Right kidney (tissue), 1 donor: Measurements from ENCODE around the gene JAML.

Source experiments
- DNase-seq: peaks from one replicate; pipeline ENCODE4 v3.0.0-alpha.2; 2016

JAML gene

DNA sequence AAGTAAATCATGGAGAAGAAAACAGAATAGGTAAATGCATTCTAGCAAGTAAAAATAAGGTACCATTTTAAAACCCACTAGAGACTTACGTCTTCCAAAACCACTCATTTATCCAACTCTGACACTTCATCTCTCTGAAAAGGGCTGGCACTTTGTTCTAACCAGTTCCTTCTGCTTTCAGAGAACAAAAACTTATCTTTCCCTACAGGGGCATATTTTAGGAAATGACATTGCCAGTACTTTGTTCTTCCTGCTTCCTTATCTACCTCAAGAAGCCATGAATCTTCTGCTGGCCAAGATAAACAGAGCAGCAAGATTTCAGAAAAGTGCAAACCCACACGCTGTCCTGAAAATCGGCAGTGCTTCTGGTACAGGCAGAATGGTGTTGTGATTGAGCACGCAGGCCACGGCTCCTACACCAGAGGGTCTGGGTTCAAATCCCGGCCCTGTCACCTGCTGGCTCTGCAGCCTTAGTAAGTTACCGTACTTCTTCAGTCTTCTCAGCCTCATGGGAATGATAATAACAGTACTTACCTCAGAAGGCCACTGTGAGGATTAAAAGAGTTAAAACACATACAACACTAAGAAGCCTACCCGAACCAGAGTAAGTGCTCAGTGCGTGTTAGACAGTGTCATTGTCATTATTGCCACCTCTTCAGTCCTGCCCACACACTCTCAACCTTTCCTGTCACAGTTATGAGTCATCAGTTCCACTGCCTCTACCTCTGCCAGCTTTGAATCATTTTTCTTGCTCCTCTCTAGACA lies 16.4 kb upstream of the JAML start:
- DNase-seq: no peak

DNA sequence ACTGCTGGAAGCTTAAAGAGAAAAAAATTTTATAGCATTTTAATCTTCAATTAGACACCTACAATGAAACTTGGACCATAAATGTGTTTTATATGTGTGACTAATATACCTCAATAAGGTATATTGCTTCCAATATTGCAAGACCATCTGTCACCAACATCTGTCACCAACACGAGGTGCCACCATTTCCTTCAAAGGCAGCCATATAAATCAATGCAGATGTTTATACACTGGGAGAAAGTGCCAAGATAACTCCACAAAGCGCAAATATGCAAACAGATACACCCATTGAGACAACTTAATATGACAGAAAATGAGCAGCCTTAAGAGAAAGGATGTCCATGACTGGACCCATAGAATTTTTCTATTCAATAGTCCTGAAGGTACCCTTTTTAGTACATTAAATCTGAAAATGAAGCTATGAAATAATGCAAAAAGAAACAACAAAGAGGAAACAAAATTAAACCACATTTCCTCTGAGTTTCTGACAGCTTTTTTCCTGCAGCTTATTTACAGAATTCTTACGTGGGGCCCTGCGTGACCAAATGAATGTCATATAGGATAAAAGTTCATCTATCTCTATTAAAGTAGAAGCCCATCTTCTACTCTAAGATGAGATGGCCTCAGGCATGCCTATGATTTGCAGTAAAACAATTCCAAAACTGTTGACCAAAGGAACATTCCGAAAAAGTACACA lies 14.8 kb upstream of the JAML start:
- no peak for DNase-seq

- no peak for DNase-seq
Observed at GRCh38 chr11:118238929-118239328, 14.1 kb upstream of the JAML start.

DNA sequence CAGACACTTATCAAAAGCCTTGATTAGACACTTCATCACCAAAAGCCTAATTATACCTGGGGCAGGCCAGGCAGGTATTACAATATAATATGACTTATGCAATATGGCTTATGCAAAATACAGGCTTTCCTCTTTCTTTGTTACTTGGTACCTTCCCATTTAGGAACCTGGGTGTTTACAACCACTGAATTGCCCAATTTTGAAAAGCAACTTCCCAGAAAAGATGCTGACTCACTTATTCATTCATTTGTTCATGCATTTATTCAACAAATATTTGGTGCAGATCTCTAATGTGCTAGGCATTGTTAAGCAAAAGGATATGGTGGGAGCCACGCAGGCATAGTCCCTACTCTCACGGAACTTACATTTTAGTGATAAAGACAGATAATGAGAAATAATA lies 13.6 kb upstream of the JAML start:
- DNase-seq: no peak

DNA sequence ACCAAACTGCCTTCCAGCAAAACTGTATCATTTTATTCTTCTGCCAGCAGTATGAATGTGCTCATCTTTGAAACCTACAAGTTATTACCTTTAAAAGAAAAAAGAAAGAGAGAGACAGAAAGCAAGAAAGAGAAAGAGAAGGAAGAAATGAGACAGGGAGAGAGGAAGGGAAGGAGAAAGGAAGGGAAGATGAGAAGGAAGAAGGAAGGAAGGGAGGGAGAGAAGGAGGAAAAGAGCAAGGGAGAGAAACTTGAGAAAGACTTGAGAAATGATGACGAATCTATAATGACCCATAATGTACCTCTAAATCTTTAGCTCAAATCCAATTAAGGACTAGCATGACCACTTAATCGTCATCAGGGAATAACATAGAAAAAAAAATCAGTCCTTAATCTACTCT lies 11.4 kb upstream of the JAML start:
- DNase-seq: no peak

- no peak for DNase-seq
Observed at GRCh38 chr11:118234833-118235232, 10.0 kb upstream of the JAML start.

DNA sequence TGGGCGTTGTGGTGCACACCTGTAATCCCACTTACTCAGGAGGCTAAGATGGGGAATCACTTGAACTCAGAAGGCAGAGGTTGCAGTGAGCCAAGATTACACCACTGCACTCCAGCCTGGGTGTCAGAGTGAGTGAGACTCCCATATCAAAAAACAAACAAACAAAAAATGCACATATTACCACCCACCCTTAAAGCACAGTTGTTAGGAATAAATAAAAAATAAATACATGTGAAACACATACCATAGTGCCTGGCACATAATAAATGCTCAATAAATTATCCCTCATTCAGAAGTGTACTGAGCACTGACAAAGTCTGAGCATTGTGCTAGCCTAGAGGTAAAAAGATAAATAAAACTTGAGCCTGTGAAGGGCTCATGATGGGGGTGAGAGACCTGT lies 9.0 kb upstream of the JAML start:
- no peak for DNase-seq

DNA sequence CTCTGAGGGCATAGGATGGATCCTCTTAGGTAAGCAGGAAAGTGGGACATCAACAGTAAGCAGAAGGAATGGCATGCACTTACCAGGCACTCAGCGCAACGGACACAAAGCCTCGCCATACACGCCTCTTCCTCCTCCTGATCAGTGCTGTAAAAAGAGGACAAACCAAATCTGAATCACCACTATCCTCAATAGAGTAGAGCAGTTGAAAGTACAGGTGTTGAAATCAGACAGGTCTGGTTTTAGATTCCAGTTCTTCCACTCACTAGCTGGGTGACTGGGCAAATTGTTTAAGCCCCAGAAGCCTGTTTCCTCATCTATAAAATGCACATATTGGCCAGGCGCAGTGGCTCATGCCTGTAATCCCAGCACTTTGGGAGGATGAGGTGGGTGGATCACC lies 8.6 kb upstream of the JAML start:
- DNase-seq: no peak

DNA sequence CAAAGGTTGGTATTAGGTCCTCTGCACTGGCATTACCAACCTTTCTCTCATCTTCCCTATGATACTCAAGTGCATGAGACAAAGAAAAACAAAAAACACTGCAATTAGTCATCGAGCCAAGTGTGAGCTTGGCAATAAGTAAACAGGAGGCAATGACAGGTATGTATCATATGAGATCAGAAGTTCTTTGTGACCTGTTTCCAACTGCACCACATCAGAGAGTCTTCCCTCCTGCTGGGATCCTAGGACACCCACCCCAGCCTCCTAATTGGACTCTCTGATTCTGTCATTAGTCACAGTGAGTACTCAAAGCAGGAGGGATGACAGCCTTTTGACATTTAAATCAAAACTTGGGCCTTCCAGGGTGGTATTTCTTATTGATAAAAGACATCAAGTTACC lies 7.8 kb upstream of the JAML start:
- no peak for DNase-seq

- no peak for DNase-seq
Observed at GRCh38 chr11:118231461-118231860, 6.7 kb upstream of the JAML start.

DNA sequence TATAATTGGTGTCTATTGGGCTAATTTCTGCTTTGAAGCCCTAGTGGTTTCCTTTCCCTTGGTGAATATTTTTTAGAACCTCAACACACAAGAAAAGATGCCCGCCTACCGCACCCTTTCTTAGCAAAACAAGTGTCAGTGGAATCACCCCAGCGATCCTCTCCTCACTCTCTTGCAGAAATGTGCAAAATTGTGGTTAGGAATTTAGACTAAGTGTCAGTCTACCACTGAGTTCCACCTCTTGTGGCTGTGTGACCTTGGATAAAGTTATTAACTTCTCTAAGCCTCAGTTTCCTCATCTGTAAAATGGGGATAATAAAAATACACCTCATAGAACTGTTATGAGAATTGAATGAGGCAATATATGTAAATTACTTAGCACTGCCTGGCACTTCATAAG lies 5.3 kb upstream of the JAML start:
- no peak for DNase-seq

DNA sequence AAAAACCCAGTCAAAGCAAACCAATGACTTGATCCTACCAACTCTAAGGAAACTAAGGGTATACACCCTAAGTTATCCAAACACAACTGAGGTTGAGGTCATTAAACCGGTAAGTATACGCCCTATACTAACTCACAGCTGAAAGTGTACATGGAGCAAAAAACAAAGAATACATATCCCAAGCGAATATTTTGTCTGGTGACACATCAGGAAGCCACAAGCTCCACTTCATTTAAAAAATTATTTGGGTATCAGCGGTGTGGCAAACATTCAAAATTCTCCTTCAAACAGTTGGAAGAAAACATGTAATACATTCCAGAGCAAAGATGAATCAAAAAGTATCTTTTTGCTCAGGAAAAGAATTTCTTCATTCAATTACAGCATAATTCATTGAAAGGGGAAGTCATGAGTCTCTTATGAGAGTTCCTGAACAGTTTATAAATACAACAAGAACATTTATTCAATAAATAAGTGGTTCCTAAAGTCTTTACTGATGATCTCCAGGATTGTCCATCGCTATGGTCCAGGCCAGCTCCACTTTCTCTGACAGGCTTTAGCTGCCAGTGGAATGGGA lies 4.5 kb upstream of the JAML start:
- no peak for DNase-seq

DNA sequence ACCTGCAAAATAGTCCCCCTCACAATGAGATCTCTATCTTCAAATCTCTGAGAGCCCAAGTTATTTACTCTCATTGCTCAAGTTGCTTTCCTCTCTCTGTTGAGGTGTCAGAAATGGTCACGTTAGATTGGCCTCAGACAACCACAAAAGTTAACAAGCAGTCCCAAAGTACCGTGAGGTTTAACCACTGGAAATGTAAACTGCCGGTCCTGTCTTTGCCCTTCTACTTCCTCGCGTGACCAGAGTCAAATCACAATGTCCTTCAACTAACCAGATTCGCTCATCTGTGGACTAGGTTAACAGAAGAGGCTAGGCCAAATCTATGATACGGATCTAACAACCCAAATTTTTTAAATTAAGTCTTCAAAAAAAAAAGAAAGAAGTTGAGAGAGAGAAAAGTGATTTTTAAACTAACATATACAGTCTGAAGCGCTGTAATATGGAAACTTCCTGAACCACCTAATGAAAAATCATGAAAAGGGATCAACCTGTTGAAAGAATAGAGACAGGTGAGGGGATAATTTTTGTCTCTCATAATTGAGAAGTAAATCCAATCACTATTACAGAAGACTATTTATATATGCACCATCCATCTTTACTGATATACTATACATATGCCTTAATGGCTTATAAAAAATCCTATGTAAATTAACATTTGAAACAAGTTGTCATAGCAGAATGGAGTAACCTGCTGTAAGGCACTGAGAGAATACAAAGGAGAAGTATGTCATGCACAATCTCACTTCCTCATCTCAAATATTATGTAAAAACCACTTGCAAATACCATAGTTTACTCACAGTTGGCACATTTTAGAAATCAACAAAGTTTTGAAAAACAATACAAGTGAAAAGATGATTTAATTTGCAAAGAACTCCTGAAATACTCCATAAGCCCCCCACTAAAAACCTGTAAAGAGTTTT lies 3.3 kb upstream of the JAML start:
- no peak for DNase-seq

- no peak for DNase-seq
Observed at GRCh38 chr11:118226781-118227180, 2.0 kb upstream of the JAML start.

DNA sequence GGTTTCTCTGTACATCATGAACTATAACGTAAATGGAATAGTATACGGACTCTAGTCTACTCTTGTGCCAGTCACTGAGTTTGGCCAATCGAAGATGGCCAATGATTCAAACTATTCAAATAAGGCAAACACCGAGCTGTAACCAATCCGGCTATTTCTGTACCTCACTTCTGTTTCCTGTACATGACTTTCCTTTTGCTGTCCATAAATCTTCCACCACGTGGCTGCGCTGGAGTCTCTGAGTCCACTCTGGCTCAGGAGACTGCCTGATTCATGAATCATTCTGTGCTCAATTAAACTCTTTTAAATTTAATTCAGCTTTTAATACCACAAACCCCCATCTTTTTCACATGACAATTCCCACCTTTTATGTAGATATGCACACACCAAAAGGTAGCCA lies 1.5 kb upstream of the JAML start:
- DNase-seq: no peak

DNA sequence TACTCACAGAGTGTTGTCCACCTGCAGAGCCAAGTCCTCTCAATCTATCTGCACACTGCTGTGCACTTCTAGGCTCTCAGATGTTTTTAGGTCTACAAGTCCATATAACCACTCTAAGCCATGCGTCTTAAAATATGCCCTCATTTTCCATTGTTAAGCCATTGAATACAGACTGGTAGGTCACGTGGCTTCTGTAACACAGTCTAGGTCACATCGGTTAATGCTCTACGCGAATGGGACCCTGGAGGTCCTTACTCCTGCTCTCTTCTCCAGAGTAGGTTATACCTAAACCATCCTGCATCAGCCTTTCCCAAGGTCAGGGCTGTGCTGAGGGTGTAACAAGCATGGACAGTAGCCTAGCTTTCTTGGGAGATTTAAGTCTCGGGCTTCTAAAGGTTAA lies 819 bp downstream of the JAML start:
- DNase-seq: no peak

DNA sequence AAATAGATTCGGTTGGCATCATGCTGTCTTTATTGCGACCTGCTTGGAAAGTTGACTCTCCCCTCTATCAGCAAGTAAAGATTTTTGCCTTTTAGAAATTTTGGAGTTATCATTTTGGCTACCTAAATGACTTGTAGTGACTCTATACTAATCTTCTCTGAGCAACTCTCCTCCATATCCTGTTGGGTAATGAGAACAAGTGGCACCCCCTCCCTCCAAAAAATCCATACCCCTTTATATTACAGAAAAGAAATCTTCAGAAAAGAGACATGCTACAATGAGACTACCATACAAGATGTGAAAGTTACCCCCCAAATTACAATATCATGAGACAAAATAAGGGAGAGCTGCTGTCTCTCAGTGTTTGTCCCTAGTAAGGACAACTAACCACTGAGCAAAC lies 1.2 kb downstream of the JAML start:
- no peak for DNase-seq

GRCh38 chr11:118222437-118222836 lies 2.4 kb downstream of the JAML start:
- DNase-seq: no peak

DNA sequence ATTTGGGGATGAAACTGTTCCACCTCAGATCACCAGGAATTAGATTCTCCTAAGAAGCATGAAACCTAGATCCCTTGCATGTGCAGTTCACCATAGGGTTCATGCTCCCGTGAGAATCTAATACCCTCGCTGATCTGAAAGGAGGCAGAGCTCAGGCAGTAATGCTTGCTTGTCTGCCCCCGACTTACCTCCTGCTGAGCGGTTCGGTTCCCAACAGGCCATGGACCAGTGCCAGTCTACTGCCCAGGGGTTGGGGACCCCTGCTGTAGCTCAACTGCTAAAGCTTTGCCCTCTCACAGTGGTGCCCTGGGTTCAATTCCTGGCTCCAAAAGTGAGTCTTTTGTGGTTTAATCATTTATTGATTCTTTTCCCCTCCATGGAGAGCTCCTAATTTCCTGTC lies 3.4 kb downstream of the JAML start:
- no peak for DNase-seq

DNA sequence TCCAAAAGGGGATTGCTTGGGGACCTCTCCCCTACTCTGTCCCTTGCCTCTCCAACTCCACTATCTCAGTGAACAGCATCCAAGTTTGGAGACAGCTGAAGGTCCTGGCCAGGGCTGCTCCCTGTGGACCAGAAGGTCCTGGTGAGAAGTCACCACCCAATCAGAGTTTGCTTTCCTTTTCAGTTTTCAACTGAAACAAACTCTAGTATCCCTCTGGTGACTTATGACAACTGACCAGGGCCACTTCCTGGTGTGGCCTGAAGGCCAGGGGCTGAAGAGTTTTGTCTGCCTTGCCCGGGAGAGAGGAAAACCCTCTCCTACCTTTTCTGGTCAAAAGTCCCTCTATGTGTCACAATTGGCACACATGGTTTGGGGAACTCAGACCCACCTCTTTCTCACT lies 5.1 kb downstream of the JAML start:
- no peak for DNase-seq

GRCh38 chr11:118219244-118219643 lies 5.6 kb downstream of the JAML start:
- no peak for DNase-seq

- DNase-seq: no peak
Observed at GRCh38 chr11:118217575-118217974, 7.2 kb downstream of the JAML start.
